C4-2B (cell line): ENCODE measurements around the gene SP140.

ENCODE experiments used
- CTCF ChIP-seq: fragments of 450-650 bp; conservative IDR thresholded peaks from 2 replicates; pipeline ENCODE4 v1.5.1; 2017; ENCODE audit warnings: mild to moderate bottlenecking
- ZFX ChIP-seq: fragments of 450-650 bp; IDR thresholded peaks from 2 replicates; pipeline ENCODE4 v1.6.1; 2017

GRCh38 chr2:230230087-230230486, 4.6 kb downstream of the SP140 start:
- TF ChIP-seq CTCF (no peak), ZFX (no peak)
